Activated naive CD4-positive, alpha-beta T cell treated with anti-CD3 and anti-CD28 coated beads for 36 hours (primary cell): ENCODE measurements around the gene KRT75. TPM values are rescaled to one million over a fixed set of nuclear protein-coding genes. Genes with fewer than 3 reads are reported as not detected.

Experiments used
- CTCF ChIA-PET: fragments of 350-600 bp; sonication (Branson Sonifier 250); formaldehyde crosslinking; loops from one replicate; lab custom pipeline; 2021; ENCODE audit warnings: antibody characterized with exemption; lab: Charles Lee
- DNase-seq: peaks from one replicate; pipeline ENCODE4 v3.0.0-alpha.2; 2020
- H3K27ac Mint-ChIP-seq: one replicate; pipeline ENCODE4 v1.8.0; 2021; ENCODE audit warnings: mild to moderate bottlenecking, mixed read lengths
- H3K27me3 Mint-ChIP-seq: one replicate; pipeline ENCODE4 v1.8.0; 2021; ENCODE audit warnings: low read depth, mixed read lengths
- H3K36me3 Mint-ChIP-seq: one replicate; pipeline ENCODE4 v1.8.0; 2021; ENCODE audit warnings: low read depth, mixed read lengths
- H3K4me1 Mint-ChIP-seq: one replicate; pipeline ENCODE4 v1.8.0; 2021; ENCODE audit warnings: low read depth, mixed read lengths
- H3K4me3 Mint-ChIP-seq: one replicate; pipeline ENCODE4 v1.8.0; 2021; ENCODE audit warnings: mild to moderate bottlenecking, moderate library complexity, mixed read lengths
- H3K9me3 Mint-ChIP-seq: one replicate; pipeline ENCODE4 v1.8.0; 2021; ENCODE audit warnings: mixed read lengths
- intact Hi-C: fragments of 100-400 bp; cut with micrococcal nuclease; formaldehyde crosslinking; loops from one replicate; pipeline ENCODE4 v1.15.1; 2023
- total RNA-seq, 2 experiments: library from RNA; stranded (reverse); gene quantifications; one replicate each; pipeline ENCODE4 v1.2.3, GENCODE V29; 2021

Gene KRT75
- total RNA-seq, 2 experiments from 2014 or later = not detected

- no peak for DNase-seq
- Mint-ChIP-seq H3K36me3 (no peaks in the 10 kb centered on the region), H3K4me3 (no peak overlapping the region), H3K27ac (no peak overlapping the region), H3K9me3 (no peaks in the 10 kb centered on the region), H3K4me1 (no peaks in the 10 kb centered on the region), H3K27me3 (no peaks in the 10 kb centered on the region)
- CTCF ChIA-PET = interaction anchor here (1.4 kb wide), 1 partner anchor 483 kb away, joined by 3 read pairs; no protein-coding TSS in a partner anchor
- intact Hi-C loops = no loop called here
Measured at GRCh38 chr12:52396656-52397055, 37.5 kb downstream of the KRT75 start.

- Mint-ChIP-seq H3K27me3 (no peaks in the 10 kb centered on the region), H3K27ac (no peak overlapping the region), H3K4me3 (no peak overlapping the region), H3K36me3 (no peaks in the 10 kb centered on the region), H3K9me3 (no peaks in the 10 kb centered on the region), H3K4me1 (no peaks in the 10 kb centered on the region)
- intact Hi-C loops = no loop called here
- CTCF ChIA-PET = interaction anchor here (0.7 to 1.5 kb wide), 5 partner anchors 10 to 585 kb away, joined by 3 to 4 read pairs (median 3); partner anchors contain the start of gene KRT84
- DNase-seq = peak; percentile 11
Measured at GRCh38 chr12:52395761-52396434, 38.3 kb downstream of the KRT75 start.

- Mint-ChIP-seq H3K27me3 (no peaks in the 10 kb centered on the region), H3K9me3 (no peaks in the 10 kb centered on the region), H3K4me1 (no peaks in the 10 kb centered on the region), H3K27ac (no peak overlapping the region), H3K36me3 (no peaks in the 10 kb centered on the region), H3K4me3 (no peak overlapping the region)
- intact Hi-C loops = loop anchor here (5.0 kb wide), 1 partner anchor 477 kb away; no protein-coding TSS in a partner anchor
- DNase-seq = no peak
- CTCF ChIA-PET = interaction anchor here (0.7 to 1.7 kb wide), 5 partner anchors 9 to 586 kb away, joined by 3 to 4 read pairs (median 4); partner anchors contain the start of gene KRT84
Measured at GRCh38 chr12:52394836-52395405, 39.2 kb downstream of the KRT75 start.

GRCh38 chr12:52392465-52393007 lies 41.6 kb downstream of the KRT75 start:
- no peak for DNase-seq
- no peaks in the 10 kb centered on the region for H3K9me3 Mint-ChIP-seq
- H3K4me3 Mint-ChIP-seq = no peak overlapping the region
- no peaks in the 10 kb centered on the region for H3K4me1 Mint-ChIP-seq
- CTCF ChIA-PET = interaction anchor here (0.6 to 1.9 kb wide), 5 partner anchors 10 to 637 kb away, joined by 3 to 4 read pairs (median 3); no protein-coding TSS in a partner anchor
- no peaks in the 10 kb centered on the region for H3K27me3 Mint-ChIP-seq
- no peak overlapping the region for H3K27ac Mint-ChIP-seq
- intact Hi-C loops = loop anchor here (5.0 kb wide), 1 partner anchor 480 kb away; no protein-coding TSS in a partner anchor
- H3K36me3 Mint-ChIP-seq = no peaks in the 10 kb centered on the region

- Mint-ChIP-seq H3K27ac (no peak overlapping the region), H3K36me3 (no peaks in the 10 kb centered on the region), H3K4me1 (no peaks in the 10 kb centered on the region), H3K9me3 (no peaks in the 10 kb centered on the region), H3K4me3 (no peak overlapping the region), H3K27me3 (no peaks in the 10 kb centered on the region)
- DNase-seq = no peak
- CTCF ChIA-PET = interaction anchor here (1.0 to 1.9 kb wide), 4 partner anchors 9 to 488 kb away, joined by 3 to 4 read pairs (median 4); no protein-coding TSS in a partner anchor
- intact Hi-C loops = loop anchor here (5.0 kb wide), 1 partner anchor 481 kb away; no protein-coding TSS in a partner anchor
Measured at GRCh38 chr12:52391618-52392002, 42.6 kb downstream of the KRT75 start.

- H3K4me3 Mint-ChIP-seq = no peak overlapping the region
- intact Hi-C loops = loop anchor here (5.0 kb wide), 1 partner anchor 481 kb away; no protein-coding TSS in a partner anchor
- no peaks in the 10 kb centered on the region for H3K27me3 Mint-ChIP-seq
- CTCF ChIA-PET = interaction anchor here (1.2 to 1.9 kb wide), 2 partner anchors 8 to 195 kb away, joined by 3 to 4 read pairs; no protein-coding TSS in a partner anchor
- H3K36me3 Mint-ChIP-seq = no peaks in the 10 kb centered on the region
- no peak overlapping the region for H3K27ac Mint-ChIP-seq
- no peaks in the 10 kb centered on the region for H3K4me1 Mint-ChIP-seq
- no peaks in the 10 kb centered on the region for H3K9me3 Mint-ChIP-seq
- peak; percentile 21 for DNase-seq
Measured at GRCh38 chr12:52390739-52391617, 43.2 kb downstream of the KRT75 start.

- H3K27me3 Mint-ChIP-seq = no peaks in the 10 kb centered on the region
- CTCF ChIA-PET = no interaction called here
Measured at GRCh38 chr12:52389313-52390207, 44.6 kb downstream of the KRT75 start.

GRCh38 chr12:52387859-52388258 lies 46.3 kb downstream of the KRT75 start:
- intact Hi-C loops = no loop called here
- Mint-ChIP-seq H3K9me3 (no peaks in the 10 kb centered on the region), H3K4me1 (peaks cover 4% of the 10 kb centered on the region), H3K27me3 (no peaks in the 10 kb centered on the region), H3K27ac (no peak overlapping the region), H3K36me3 (no peaks in the 10 kb centered on the region), H3K4me3 (no peak overlapping the region)
- DNase-seq = no peak
- CTCF ChIA-PET = no interaction called here

More at GRCh38 chr12:52389313-52390207, 44.6 kb downstream of the KRT75 start:
- intact Hi-C loops = loop anchor here (5.0 kb wide), 1 partner anchor 483 kb away; no protein-coding TSS in a partner anchor
- no peaks in the 10 kb centered on the region for H3K4me1 Mint-ChIP-seq
- H3K36me3 Mint-ChIP-seq = no peaks in the 10 kb centered on the region
- no peak overlapping the region for H3K4me3 Mint-ChIP-seq
- H3K9me3 Mint-ChIP-seq = no peaks in the 10 kb centered on the region
- DNase-seq = no peak
- H3K27ac Mint-ChIP-seq = no peak overlapping the region

GRCh38 chr12:52385226-52385702 lies 48.9 kb downstream of the KRT75 start, which contains the start of gene KRT84:
Gene KRT84 (minus strand): TSS chr12:52385652. CDS start chr12:52385585, 67 bp downstream.
- Mint-ChIP-seq H3K4me1 (peaks cover 6% of the 10 kb centered on the region), H3K27ac (no peak within 1 kb of the TSS), H3K9me3 (no peaks in the 10 kb centered on the region), H3K27me3 (no peaks in the 10 kb centered on the region), H3K4me3 (no peak within 1 kb of the TSS), H3K36me3 (no peaks in the 10 kb centered on the region)
- intact Hi-C loops = no loop called here
- DNase-seq = no peak
- CTCF ChIA-PET = interaction anchor here (1.0 to 1.1 kb wide), 3 partner anchors 10 to 494 kb away, joined by 3 to 6 read pairs (median 6); no protein-coding TSS in a partner anchor

GRCh38 chr12:52383331-52383730 lies 50.8 kb downstream of the KRT75 start:
- intact Hi-C loops = no loop called here
- H3K27me3 Mint-ChIP-seq = no peaks in the 10 kb centered on the region
- no peak overlapping the region for H3K4me3 Mint-ChIP-seq
- CTCF ChIA-PET = interaction anchor here (0.7 to 1.5 kb wide), 4 partner anchors 8 to 501 kb away, joined by 3 to 5 read pairs (median 4); no protein-coding TSS in a partner anchor
- H3K27ac Mint-ChIP-seq = no peak overlapping the region
- H3K4me1 Mint-ChIP-seq = peaks cover 6% of the 10 kb centered on the region
- H3K36me3 Mint-ChIP-seq = no peaks in the 10 kb centered on the region
- no peaks in the 10 kb centered on the region for H3K9me3 Mint-ChIP-seq
- DNase-seq = no peak
